Ecto neural progenitor cell (in vitro differentiated cells): ENCODE results near the gene PRMT7.

Experiments
- DNase-seq: peaks from one replicate; pipeline ENCODE4 v3.0.0-alpha.2; 2018; ENCODE audit warnings: low spot score

Gene PRMT7

GRCh38 chr16:68348639-68349445 lies 38.0 kb downstream of the PRMT7 start:
- no peak for DNase-seq

- DNase-seq: no peak
Observed at GRCh38 chr16:68349838-68350410, 39.1 kb downstream of the PRMT7 start.

GRCh38 chr16:68350813-68351350 lies 40.1 kb downstream of the PRMT7 start:
- no peak for DNase-seq

- no peak for DNase-seq
Observed at GRCh38 chr16:68351463-68351862, 40.6 kb downstream of the PRMT7 start.

- no peak for DNase-seq
Observed at GRCh38 chr16:68351991-68352431, 41.2 kb downstream of the PRMT7 start.

- no peak for DNase-seq
Observed at GRCh38 chr16:68353366-68353765, 42.5 kb downstream of the PRMT7 start.

GRCh38 chr16:68354816-68355215 lies 44.0 kb downstream of the PRMT7 start:
- no peak for DNase-seq

- DNase-seq: no peak
Observed at GRCh38 chr16:68355447-68356248, 44.8 kb downstream of the PRMT7 start.

GRCh38 chr16:68356249-68356918 lies 45.6 kb downstream of the PRMT7 start:
- no peak for DNase-seq

- DNase-seq: no peak
Observed at GRCh38 chr16:68356919-68357286, 46.1 kb downstream of the PRMT7 start.

GRCh38 chr16:68357521-68357922 lies 46.7 kb downstream of the PRMT7 start:
- DNase-seq: no peak

GRCh38 chr16:68357923-68358322 lies 47.1 kb downstream of the PRMT7 start:
- no peak for DNase-seq

GRCh38 chr16:68358951-68359350 lies 48.1 kb downstream of the PRMT7 start:
- DNase-seq: no peak

GRCh38 chr16:68359398-68360191 lies 48.8 kb downstream of the PRMT7 start:
- DNase-seq: no peak

- DNase-seq: no peak
Observed at GRCh38 chr16:68360547-68360946, 49.7 kb downstream of the PRMT7 start.

GRCh38 chr16:68360956-68361355 lies 50.1 kb downstream of the PRMT7 start:
- DNase-seq: no peak

- no peak for DNase-seq
Observed at GRCh38 chr16:68361485-68361884, 50.7 kb downstream of the PRMT7 start.

- no peak for DNase-seq
Observed at GRCh38 chr16:68362262-68362913, 51.6 kb downstream of the PRMT7 start.

- no peak for DNase-seq
Observed at GRCh38 chr16:68362947-68363657, 52.3 kb downstream of the PRMT7 start.
